Cardiac fibroblast (primary cell): ENCODE measurements around the gene VLDLR.
A peak's percentile ranks its signal among the peaks of the same experiment; 100 is the strongest.

Experiments used
- DNase-seq, 2 donors: peaks; one replicate each; pipeline versions ENCODE4 v3.0.0 to v3.0.0-alpha.2; 2010; ENCODE audit warnings: low read depth in 2 of 2
- H3K4me3 ChIP-seq, 2 donors: replicated peaks in 1 of 2; 1 replicate in 1 of 2; 2 replicates in 1 of 2; pipeline ENCODE4 v1.5.1; 2011; ENCODE audit warnings: low read depth in 2 of 2, low read length in 2 of 2, mild to moderate bottlenecking in 2 of 2, moderate library complexity in 1 of 2
- CTCF ChIP-seq: IDR thresholded peaks from one replicate; pipeline ENCODE4 v1.5.1; 2011; ENCODE audit warnings: low read depth, mild to moderate bottlenecking, low read length, inconsistent platforms

Gene VLDLR

GRCh38 chr9:2621722-2622460 lies at the start of gene VLDLR:
TSS of gene VLDLR (plus strand) at chr9:2621787. CDS start at chr9:2622190, 403 bp downstream.
- TF ChIP-seq CTCF = no peak
- peak; percentile 26 to 33 for DNase-seq
- H3K4me3 ChIP-seq = peak within 1 kb of the TSS; percentile 72 to 75

- no peak for DNase-seq
- H3K4me3 ChIP-seq = no peak overlapping the region
- no peak for TF ChIP-seq CTCF
Observed at GRCh38 chr9:2574203-2574602, 47.4 kb upstream of the VLDLR start.

- no peak overlapping the region for H3K4me3 ChIP-seq
- no peak for DNase-seq
- no peak for TF ChIP-seq CTCF
Observed at GRCh38 chr9:2576631-2577030, 45.0 kb upstream of the VLDLR start.

GRCh38 chr9:2583308-2584013 lies 38.1 kb upstream of the VLDLR start:
- H3K4me3 ChIP-seq = no peak overlapping the region
- no peak for DNase-seq
- TF ChIP-seq CTCF = no peak

- no peak for DNase-seq
- H3K4me3 ChIP-seq = no peak overlapping the region
- no peak for TF ChIP-seq CTCF
Observed at GRCh38 chr9:2591967-2592366, 29.6 kb upstream of the VLDLR start.

GRCh38 chr9:2593744-2594143 lies 27.8 kb upstream of the VLDLR start:
- no peak overlapping the region for H3K4me3 ChIP-seq
- no peak for TF ChIP-seq CTCF
- DNase-seq = no peak
